Activated effector memory CD4-positive, alpha-beta T cell treated with Interleukin-2 at 50 U/mL for 16 hours (primary cell): ENCODE measurements around the gene PHF13.
"Not testable (repeated sequence)": the region's sequence is repeated elsewhere in the genome, so short reads cannot be mapped to it uniquely, and the experiment has no call there.

Source experiments
- DNase-seq: peaks from one replicate; pipeline ENCODE4 v3.0.0-alpha.2; 2020

Gene PHF13

GRCh38 chr1:6631058-6631457 is 17.5 kb downstream of the PHF13 start:
- no peak for DNase-seq

- no peak for DNase-seq
Observed at GRCh38 chr1:6632588-6633514, 19.3 kb downstream of the PHF13 start.

- DNase-seq, result peak; percentile 8
Observed at GRCh38 chr1:6634371-6635052, 21.0 kb downstream of the PHF13 start.

GRCh38 chr1:6635161-6635909 is 21.8 kb downstream of the PHF13 start:
- DNase-seq, result no peak

- no peak for DNase-seq
Observed at GRCh38 chr1:6635910-6636760, 22.6 kb downstream of the PHF13 start.

- not testable (repeated sequence) for DNase-seq
Observed at GRCh38 chr1:6636778-6637177, 23.2 kb downstream of the PHF13 start.

- no peak for DNase-seq
Observed at GRCh38 chr1:6637770-6638169, 24.2 kb downstream of the PHF13 start.

- no peak for DNase-seq
Observed at GRCh38 chr1:6638226-6638625, 24.7 kb downstream of the PHF13 start.

- not testable (repeated sequence) for DNase-seq
Observed at GRCh38 chr1:6640867-6641266, 27.3 kb downstream of the PHF13 start.

GRCh38 chr1:6645018-6645417 is 31.5 kb downstream of the PHF13 start:
- no peak for DNase-seq

GRCh38 chr1:6646499-6647148 is 33.1 kb downstream of the PHF13 start:
- DNase-seq, result no peak

- DNase-seq, result no peak
Observed at GRCh38 chr1:6648556-6648955, 35.0 kb downstream of the PHF13 start.

GRCh38 chr1:6651909-6652308 is 38.4 kb downstream of the PHF13 start:
- no peak for DNase-seq

GRCh38 chr1:6652986-6653385 is 39.5 kb downstream of the PHF13 start:
- no peak for DNase-seq

- DNase-seq, result no peak
Observed at GRCh38 chr1:6653436-6654290, 40.1 kb downstream of the PHF13 start.

- DNase-seq, result no peak
Observed at GRCh38 chr1:6657138-6657537, 43.6 kb downstream of the PHF13 start.

GRCh38 chr1:6658359-6659060 is 45.0 kb downstream of the PHF13 start:
- no peak for DNase-seq

GRCh38 chr1:6660415-6661049 is 47.0 kb downstream of the PHF13 start:
- DNase-seq, result no peak

- DNase-seq, result not testable (repeated sequence)
Observed at GRCh38 chr1:6662468-6662867, 48.9 kb downstream of the PHF13 start.

- no peak for DNase-seq
Observed at GRCh38 chr1:6666696-6667095, 53.2 kb downstream of the PHF13 start.
